Chondrocyte (in vitro differentiated cells): ENCODE data around the gene SHPK. TPM values are rescaled to one million over a fixed set of nuclear protein-coding genes. Genes with fewer than 3 reads are reported as not detected.

Experiments
- DNase-seq: peaks from one replicate; pipeline ENCODE4 v3.0.0; 2021; ENCODE audit warnings: mixed read lengths, low spot score
- H3K27ac Mint-ChIP-seq: one replicate; pipeline ENCODE4 v1.8.0; 2021; ENCODE audit warnings: mild to moderate bottlenecking, moderate library complexity, mixed read lengths; ENCODE audit not compliant: unreplicated experiment
- H3K27me3 Mint-ChIP-seq: 2 replicates; pipeline ENCODE4 v1.8.0; 2021; ENCODE audit warnings: low read depth, mixed read lengths
- H3K36me3 Mint-ChIP-seq: 2 replicates; pipeline ENCODE4 v1.8.0; 2021; ENCODE audit warnings: low read depth, mixed read lengths
- H3K4me1 Mint-ChIP-seq: 2 replicates; pipeline ENCODE4 v1.8.0; 2021; ENCODE audit warnings: low read depth, mild to moderate bottlenecking, mixed read lengths
- H3K4me3 Mint-ChIP-seq: one replicate; pipeline ENCODE4 v1.8.0; 2021; ENCODE audit warnings: mild to moderate bottlenecking, moderate library complexity, mixed read lengths; ENCODE audit not compliant: unreplicated experiment
- H3K9me3 Mint-ChIP-seq: 2 replicates; pipeline ENCODE4 v1.8.0; 2021; ENCODE audit warnings: low read depth, mixed read lengths
- CTCF ChIP-seq: fragments of 200-600 bp; sonication (generic); IDR thresholded peaks from 2 replicates; pipeline ENCODE4 v1.5.0; 2021; ENCODE audit warnings: antibody characterized with exemption, mild to moderate bottlenecking, moderate library complexity
- total RNA-seq: library from RNA; stranded (reverse); gene quantifications from 3 replicates; pipeline ENCODE4 v1.2.1, GENCODE V29; 2021

Gene SHPK
- total RNA-seq, 1 donor from 2014 or later = 5.6 TPM

DNA sequence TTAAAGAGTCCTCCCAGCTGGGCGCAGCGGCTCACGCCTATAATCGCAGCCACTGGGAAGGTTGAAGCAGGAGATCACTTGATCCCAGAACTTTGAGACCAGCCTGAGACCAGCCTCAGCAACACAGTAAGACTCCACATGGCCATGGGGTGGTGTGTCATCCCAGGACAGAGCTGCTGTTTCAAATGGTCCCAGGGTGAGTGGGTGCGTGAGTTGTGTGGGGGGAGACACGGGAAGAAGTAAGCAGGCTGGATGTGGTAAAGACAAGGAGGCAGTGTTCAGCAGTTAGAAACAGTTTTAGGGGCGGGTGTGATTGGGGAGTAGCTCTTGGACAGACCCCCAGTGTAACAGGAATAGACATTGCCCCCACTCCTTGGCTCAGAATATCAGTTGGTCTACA is 3.8 kb downstream of the SHPK start:
- H3K27ac Mint-ChIP-seq = no peak overlapping the region
- peaks cover 14% of the 10 kb centered on the region for H3K4me1 Mint-ChIP-seq
- no peak for DNase-seq
- H3K9me3 Mint-ChIP-seq = no peaks in the 10 kb centered on the region
- no peaks in the 10 kb centered on the region for H3K27me3 Mint-ChIP-seq
- H3K4me3 Mint-ChIP-seq = no peak overlapping the region
- H3K36me3 Mint-ChIP-seq = peaks cover 12% of the 10 kb centered on the region
- no peak for TF ChIP-seq CTCF

DNA sequence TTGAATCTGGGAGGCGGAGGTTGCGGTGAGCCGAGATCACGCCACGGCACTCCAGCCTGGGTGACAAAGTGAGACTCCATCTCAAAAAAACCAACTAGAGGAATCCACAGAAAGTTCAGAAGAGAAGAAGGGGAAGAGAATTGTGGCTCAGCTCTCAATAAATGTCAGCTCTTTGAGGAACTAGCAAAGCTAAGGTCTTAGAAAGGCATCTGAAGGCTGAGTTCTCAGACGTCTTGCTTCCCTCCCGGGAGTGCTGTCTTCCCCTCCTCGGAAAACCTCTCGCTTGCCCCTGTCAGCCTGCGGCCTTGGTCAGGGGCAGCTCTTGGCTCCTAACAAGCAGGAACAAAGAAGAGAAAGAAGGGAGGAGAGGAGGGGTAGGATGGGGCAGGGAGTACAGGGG is 5.3 kb downstream of the SHPK start:
- H3K36me3 Mint-ChIP-seq = peaks cover 18% of the 10 kb centered on the region
- H3K27me3 Mint-ChIP-seq = no peaks in the 10 kb centered on the region
- peaks cover 11% of the 10 kb centered on the region for H3K4me1 Mint-ChIP-seq
- H3K4me3 Mint-ChIP-seq = no peak overlapping the region
- no peak for TF ChIP-seq CTCF
- H3K27ac Mint-ChIP-seq = no peak overlapping the region
- no peaks in the 10 kb centered on the region for H3K9me3 Mint-ChIP-seq
- no peak for DNase-seq

- Mint-ChIP-seq H3K4me3 (no peak overlapping the region), H3K27me3 (no peaks in the 10 kb centered on the region), H3K4me1 (no peaks in the 10 kb centered on the region), H3K9me3 (no peaks in the 10 kb centered on the region), H3K36me3 (peaks cover 26% of the 10 kb centered on the region), H3K27ac (no peak overlapping the region)
- TF ChIP-seq CTCF = no peak
- no peak for DNase-seq
Observed at GRCh38 chr17:3627769-3628167, 8.3 kb downstream of the SHPK start.

DNA sequence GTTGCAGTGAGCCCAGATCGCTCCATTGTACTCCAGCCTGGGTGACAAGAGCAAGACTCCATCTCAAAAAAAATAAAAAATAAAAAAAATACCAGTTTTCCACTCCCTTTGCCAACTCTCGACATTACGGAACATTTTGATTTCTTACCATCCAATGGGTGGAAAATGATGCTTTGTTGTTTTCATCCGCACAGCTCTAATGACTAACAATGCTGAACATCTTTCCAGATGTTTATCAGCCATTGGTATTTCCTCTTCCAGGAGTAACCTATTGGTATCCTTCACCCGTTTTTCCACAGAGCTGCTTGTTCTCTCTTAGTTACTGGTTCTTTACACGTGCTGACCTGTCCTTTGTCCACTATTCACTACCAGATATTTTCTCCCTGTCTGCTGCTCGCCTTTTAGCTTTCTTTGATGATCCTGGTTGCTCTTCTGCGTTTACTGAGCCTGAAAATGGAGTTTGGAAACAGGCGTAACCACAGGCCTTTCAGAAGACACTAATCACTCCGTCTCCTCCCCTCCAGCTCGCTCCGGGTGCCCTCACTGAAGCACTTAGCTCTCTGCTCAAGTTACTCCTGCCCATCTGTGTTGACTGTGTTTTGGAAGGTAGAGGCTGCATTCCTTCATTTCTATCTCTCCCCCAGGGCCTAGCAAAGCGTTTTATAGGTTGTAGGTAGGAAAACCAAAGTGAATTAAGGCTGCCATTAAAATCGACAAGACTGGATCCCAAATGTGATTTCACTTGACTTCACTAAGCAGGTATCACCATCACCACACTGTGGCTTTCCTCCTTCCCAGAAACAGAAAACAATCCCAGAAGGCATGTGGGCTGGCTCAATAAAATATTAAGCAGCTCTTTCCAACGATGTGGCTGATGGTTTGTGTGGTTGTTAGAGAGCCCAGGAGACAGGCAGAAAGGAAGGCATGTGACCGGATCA is 8.9 kb downstream of the SHPK start:
- H3K36me3 Mint-ChIP-seq = peaks cover 24% of the 10 kb centered on the region

More for the DNA sequence above, 8.9 kb downstream of the SHPK start:
- Mint-ChIP-seq H3K27me3 (no peaks in the 10 kb centered on the region), H3K9me3 (no peaks in the 10 kb centered on the region), H3K4me1 (no peaks in the 10 kb centered on the region), H3K4me3 (no peak overlapping the region), H3K27ac (no peak overlapping the region)
- no peak for TF ChIP-seq CTCF
- DNase-seq = no peak
